SHP77 treated with DMSO at 0.1 percent for 48 hours (cell line): Measurements from ENCODE around the gene CIITA.

Source experiments
- DNase-seq: peaks from one replicate; lab custom pipeline; 2025; lab: John Stamatoyannopoulos, UW

CIITA gene

DNA sequence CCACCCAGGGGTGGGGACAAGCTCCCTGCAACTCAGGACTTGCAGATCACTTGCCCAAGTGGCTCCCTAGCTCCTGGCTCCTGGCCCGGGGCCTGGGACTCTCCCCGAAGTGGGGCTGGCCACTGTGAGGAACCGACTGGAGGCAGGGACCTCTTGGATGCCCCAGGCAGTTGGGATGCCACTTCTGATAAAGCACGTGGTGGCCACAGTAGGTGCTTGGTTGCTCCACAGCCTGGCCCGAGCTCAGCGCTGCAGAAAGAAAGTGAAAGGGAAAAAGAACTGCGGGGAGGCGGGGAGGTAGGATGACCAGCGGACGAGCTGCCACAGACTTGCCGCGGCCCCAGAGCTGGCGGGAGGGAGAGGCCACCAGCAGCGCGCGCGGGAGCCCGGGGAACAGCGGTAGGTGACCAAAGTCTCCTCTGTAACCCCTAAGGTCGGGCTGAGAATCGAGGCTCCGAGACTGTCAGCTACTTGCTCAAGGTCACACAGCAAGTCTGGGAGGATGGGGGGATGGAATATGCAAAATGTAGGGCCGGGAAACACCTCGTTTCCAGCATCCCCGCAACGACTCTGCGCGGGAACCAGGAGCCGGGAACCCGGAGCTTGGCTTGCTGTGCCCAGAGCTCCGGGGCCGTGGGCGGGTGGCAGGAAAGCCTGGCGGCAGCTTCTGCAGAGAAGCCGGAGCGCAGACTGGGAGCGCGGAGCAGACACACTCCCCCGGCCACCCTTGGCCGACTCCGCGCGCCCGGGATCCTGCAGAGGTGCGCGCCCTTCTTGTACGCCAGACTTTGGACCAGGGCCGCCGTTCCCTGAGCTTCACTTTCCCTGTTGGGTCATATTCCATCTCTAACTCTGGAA is 1.9 kb downstream of the CIITA start:
- no peak for DNase-seq

DNA sequence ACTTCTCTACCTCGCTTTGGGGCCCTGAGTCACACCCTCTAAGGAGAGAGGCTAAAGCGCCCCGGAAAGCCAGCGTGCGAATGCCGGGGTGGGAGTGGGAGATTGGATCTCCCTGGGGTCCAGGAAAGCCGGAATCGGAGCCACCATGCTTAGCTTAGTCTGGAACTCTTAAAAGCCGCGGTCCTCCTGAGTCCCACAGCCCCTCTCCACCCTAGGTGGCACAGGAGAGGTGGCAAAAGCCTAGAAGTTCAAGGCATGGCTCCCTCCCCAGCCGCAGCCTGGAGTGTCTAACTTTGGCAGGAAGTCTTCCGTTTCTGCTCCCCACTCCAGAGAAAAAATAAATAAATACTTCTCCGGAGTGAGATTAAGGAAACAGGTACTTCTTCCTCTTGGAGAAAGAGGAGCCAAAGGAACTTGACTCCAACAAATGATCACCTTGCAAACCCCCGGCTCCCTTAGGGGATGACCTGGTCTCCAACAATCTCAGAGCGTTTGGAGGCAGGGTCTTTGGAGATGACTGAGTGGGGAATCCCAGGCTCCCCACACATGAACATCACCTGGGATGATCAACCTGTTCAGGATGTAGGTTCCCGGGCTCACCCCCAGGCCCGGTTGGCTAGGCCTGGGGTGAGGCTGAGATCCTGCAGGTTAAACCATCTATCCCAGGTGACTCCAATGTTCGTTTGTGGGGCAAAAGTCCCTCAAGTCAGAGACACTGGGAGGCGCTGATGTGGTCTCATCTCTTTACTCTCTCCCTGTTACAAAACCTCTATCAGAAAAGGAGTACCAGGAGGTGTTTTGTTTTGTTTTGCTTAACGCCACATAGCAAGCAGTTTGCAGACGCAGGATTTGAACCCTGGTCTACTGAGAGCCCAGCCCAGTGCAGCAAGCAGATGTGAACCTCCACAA is 2.9 kb downstream of the CIITA start:
- no peak for DNase-seq

DNA sequence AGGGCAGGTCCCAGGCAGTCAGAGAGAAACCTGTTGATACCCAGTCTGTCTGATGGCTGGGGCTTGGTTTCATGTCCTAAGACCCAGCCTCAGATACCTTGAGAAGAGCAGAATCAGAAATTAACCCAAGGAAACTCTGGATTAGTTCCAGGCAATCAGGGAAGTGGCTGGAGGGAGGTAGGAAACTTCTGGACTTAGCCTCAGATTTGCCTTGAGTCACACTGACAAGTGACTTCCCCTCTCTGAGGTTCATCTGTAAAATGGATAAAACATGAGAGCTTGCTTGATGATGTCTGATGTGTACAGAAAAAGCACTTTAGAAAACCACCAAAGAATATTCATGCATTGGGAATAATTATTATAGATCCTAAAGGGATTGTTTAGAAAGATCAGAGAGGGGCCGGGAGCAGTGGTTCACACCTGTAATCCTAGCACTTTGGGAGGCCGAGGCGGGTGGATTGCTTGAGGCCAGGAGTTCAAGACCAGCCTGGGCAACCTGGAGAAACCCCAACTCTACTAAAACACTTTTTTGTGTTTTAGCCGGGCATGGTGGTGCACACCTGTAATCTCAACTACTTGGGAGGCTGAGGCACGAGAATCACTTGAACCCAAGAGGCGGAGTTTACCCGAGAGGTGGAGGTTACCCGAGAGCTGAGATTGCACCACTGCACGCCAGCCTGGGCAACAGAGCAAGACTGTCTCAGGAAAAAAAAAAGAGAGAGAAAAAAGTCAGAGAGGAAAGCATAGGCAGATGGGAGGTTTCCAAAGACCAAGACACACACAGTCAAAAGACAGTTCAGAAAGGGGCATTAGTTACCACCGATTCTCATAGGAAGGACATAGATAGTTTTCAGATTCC is 3.8 kb downstream of the CIITA start:
- DNase-seq = no peak

DNA sequence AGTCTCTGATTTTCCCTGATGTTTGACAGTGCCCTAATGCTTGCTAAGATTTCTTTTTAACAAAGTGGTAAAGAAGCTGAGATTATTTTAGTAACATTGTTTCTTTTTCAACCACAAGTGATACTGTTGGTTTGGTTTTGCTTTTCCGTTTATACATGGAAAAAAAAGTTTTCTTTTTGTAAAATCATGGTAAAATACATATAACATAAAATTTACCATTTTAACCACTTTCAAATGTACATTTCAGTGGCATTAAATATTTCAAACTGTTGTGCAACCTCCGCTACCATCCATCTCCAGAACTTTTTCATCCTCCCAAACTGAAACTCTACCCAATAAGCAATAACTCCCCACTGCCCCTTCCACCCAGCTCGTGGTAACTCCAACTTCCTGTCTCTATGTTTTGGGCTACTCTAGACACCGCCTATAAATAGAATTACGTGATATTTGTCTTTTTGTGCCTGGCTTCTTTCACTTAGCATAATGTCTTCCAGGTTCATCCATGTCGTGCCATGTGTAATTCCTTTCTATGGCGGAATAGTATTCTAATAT is 4.6 kb downstream of the CIITA start:
- no peak for DNase-seq

DNA sequence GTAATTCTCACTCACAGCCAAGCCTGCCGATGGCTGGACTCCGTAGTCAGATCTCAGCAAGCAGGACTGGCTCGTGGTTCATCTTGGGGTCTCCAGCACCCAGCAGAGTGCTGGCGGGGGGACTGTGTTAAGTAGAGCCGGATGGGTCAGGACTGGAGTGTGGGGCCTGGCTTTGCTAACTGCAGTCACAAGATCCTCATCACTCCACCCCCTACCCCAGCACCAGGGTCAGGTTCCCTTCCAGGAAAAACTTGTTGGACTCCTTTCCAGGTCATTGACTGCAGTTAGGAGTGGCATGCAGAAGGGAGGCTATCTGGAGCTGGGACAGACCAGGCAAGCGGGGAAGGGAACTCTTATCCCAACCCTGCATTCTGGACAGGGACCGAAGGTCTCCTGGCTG is 6.0 kb downstream of the CIITA start:
- DNase-seq = no peak

DNA sequence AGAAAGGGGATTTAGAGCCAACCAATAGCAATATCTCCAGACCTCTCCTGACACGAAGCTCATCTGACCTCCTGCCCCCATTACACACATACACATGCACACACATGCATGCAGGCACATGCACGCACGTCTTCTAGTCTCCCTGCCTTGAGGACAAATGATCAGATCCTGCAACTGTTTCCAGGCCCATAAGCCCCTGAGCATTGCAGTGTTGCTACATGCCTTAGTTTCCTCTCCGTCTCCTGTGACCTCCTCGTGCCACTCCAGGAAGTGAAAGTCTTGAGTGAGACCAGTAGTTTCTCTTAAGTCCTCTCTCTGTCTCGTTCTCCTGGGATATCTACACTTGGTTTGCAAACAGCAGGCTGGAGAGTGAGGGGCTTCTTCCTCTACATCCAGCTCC is 8.2 kb downstream of the CIITA start:
- no peak for DNase-seq

DNA sequence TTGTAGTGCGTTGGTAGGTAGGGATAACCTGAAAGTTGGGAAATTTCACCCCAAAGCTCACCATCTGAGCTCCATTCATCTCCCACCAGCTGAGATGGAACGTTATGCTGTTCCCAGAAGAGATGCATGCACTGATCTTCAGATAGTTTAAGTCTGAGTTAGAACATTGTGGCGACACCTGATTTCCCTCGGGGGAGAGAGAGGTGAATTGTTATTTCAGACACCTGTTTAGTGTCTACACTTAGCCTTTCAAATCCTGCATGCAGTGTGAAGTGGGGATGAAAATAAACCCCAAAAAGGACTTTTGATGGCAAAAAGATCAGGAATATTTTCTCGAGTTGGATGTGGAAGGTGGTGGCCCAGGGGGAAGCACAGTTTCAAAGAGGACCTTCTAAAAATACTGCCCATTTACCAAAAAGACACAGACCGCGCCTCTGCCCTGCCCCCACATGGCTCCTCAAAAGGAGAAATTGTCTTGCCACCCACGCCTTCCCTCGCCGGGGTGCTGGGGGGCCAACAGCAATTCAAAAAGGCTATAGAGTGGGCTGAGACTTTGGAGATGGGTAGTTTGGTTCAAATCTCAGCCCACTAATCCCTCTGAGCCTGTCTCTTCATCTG is 11.4 kb downstream of the CIITA start:
- DNase-seq = no peak

DNA sequence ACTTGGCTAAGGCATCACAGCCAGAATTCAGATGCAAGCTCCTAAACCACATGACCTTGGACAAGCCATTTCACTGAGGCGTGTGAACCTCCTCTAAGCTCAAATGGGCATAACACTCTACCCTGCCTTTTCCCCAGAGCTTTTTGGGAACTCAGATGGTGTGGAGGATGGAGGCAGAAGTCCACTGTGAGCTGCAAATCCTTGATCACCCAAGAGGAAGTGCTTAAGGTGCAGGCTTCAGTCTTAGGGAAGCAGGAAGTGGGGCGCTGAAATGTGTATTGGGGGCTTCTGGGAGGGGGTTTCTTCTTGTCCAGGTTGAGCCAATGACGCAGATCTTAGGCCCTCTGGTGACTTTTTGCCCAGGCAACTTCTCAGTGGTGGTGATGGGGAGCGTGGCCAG is 12.9 kb downstream of the CIITA start:
- DNase-seq = no peak

DNA sequence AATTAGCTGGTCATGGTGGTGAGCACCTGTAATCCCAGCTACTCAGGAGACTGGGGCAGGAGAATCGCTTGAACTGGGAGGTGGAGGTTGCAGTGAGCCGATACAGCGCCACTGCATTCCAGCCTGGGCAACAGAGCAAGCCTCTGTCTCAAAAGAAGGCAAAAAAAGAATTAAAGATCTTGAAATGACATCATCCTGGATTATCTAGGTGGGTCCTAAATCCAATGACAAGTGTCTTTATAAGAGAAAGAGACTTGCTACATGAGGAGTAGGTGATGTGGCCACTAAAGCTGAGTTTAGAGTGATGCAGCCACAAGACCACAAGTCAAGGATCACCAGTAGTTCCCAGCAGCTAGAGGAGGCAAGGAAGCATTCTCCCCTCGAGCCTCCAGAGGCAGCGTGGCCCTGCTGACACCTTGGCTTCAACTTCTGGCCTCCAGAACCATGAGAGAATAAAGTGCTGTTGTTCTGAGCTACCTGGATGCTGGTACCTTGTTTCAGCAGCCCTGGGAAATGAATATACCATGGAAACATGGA is 15.8 kb downstream of the CIITA start:
- no peak for DNase-seq

DNA sequence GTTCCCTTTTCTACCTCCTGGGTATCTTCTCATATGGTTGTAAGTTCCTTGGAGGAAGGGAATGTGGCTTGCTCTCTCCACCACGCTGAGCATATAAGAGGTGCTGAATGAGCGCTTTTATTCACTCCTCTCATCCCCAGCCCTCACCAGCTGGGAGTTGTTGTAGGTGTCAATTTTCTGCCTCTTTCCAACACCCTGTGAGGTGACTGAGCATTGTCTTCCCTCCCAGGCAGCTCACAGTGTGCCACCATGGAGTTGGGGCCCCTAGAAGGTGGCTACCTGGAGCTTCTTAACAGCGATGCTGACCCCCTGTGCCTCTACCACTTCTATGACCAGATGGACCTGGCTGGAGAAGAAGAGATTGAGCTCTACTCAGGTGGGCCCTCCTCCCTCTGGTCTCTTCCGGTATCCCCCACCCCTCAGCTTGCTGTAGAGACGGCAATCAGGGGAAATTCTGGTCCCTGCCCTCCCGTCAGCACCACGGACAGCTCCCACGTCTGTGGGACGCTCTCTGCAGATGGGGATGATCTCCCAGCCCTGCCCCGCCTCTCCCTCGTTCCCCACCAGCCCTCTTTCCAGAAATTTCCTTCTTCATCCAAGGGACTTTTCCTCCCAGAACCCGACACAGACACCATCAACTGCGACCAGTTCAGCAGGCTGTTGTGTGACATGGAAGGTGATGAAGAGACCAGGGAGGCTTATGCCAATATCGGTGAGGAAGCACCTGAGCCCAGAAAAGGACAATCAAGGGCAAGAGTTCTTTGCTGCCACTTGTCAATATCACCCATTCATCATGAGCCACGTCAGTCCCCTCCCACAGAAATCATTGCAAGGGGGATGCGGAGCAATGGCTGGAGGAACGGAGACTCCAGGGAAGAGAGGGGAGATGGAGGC is 18.3 kb downstream of the CIITA start:
- DNase-seq = no peak

DNA sequence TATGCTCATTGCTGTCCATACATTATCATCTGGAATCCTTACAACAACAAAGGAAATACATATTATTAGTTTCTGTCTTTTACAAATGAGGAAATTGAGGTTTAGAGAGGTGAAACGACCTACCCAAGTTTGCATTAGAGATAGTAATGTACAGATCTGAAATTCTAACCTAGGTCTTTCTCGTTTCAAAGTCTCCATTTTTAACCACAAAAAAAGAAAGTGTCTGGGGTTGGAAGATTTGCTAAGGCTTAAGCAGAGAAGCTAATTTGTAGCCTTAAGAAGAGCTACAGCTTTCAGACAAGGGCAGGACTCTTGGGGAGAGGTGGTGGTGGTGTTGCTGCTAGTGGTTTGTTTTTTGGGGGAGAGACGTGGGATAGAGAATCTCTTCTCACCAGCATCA is 19.2 kb downstream of the CIITA start:
- DNase-seq = no peak

DNA sequence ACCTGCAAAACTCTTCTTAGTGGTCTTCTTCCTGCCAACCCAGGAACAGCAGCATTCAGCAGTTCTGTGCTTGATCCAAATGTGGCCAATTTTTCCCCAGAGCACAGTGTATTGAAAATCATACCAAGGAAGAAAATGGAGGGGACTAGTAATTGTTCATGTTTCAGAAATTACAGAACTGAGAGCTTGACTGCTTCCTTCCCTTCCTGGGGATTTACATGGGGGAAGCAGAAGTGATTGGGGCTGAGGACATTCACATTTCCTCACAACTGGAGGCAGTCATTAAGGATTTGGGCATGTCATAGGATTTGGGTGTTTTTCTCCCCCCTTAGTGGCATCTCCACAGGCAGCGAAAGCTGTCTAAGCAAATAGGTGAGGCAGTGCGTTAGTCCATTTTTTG is 19.7 kb downstream of the CIITA start:
- no peak for DNase-seq

DNA sequence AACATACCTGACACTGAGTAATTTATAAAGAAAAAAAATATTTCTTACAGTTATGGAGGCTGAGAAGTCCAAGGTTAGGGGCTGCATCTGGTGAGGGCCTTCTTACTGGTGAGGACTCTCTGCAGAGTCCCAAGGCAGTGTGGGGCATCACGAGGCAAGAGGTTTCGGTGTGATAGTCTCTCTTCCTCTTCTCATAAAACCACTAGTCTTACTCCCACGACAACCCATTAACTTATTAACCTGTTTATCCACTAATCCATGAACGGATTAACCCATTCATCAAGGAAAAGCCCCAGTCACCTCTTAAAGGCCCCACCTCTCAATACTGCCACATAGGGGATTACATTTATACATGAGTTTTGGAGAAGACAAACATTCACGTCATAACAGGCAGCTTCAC is 20.1 kb downstream of the CIITA start:
- no peak for DNase-seq

DNA sequence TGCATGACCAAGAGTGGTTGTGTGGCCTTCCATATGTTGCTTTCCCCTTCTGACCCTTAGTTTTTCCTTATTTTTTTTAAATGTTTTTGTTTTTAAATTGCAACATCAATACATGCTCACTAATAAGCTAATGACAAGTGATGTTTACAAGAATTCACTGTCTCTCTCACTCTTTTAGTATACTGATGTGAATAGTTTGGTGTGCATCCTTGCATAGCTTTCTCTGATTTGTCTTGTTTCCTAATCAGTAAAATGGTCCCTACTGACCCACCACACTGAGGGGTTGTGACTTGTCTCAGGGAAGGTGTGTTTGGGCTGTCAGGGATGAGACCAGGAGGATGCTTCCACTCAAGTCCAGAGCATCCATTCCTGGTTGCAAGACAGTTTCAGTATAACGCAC is 26.0 kb downstream of the CIITA start:
- no peak for DNase-seq

DNA sequence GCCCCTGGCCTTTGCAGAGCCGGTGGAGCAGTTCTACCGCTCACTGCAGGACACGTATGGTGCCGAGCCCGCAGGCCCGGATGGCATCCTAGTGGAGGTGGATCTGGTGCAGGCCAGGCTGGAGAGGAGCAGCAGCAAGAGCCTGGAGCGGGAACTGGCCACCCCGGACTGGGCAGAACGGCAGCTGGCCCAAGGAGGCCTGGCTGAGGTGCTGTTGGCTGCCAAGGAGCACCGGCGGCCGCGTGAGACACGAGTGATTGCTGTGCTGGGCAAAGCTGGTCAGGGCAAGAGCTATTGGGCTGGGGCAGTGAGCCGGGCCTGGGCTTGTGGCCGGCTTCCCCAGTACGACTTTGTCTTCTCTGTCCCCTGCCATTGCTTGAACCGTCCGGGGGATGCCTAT is 29.5 kb downstream of the CIITA start:
- DNase-seq = no peak

DNA sequence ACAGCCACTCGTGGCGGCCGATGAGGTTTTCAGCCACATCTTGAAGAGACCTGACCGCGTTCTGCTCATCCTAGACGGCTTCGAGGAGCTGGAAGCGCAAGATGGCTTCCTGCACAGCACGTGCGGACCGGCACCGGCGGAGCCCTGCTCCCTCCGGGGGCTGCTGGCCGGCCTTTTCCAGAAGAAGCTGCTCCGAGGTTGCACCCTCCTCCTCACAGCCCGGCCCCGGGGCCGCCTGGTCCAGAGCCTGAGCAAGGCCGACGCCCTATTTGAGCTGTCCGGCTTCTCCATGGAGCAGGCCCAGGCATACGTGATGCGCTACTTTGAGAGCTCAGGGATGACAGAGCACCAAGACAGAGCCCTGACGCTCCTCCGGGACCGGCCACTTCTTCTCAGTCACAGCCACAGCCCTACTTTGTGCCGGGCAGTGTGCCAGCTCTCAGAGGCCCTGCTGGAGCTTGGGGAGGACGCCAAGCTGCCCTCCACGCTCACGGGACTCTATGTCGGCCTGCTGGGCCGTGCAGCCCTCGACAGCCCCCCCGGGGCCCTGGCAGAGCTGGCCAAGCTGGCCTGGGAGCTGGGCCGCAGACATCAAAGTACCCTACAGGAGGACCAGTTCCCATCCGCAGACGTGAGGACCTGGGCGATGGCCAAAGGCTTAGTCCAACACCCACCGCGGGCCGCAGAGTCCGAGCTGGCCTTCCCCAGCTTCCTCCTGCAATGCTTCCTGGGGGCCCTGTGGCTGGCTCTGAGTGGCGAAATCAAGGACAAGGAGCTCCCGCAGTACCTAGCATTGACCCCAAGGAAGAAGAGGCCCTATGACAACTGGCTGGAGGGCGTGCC is 30.1 kb downstream of the CIITA start:
- no peak for DNase-seq

DNA sequence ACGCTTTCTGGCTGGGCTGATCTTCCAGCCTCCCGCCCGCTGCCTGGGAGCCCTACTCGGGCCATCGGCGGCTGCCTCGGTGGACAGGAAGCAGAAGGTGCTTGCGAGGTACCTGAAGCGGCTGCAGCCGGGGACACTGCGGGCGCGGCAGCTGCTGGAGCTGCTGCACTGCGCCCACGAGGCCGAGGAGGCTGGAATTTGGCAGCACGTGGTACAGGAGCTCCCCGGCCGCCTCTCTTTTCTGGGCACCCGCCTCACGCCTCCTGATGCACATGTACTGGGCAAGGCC is 30.7 kb downstream of the CIITA start:
- peak; percentile 35 for DNase-seq

DNA sequence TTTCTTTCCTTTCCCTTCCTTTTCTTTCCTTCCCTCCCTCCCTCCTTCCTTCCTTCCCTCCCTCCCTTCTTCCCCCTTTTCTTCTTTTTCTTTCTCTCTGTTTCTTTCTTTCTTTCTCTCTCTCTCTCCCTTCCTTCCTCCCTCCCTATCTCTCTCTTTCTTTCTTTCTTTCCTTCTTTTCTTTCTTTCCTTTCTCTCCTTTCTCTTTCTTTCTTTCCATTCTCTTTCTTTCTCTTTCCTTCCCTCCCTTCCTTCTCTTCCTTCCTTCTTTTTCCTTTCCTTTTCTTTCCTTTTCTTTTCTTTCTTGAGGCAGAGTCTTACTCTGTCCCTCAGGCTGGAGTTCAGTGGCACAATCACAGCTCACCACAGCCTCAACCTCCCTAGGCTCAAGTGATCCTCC is 34.3 kb downstream of the CIITA start:
- DNase-seq = no peak

DNA sequence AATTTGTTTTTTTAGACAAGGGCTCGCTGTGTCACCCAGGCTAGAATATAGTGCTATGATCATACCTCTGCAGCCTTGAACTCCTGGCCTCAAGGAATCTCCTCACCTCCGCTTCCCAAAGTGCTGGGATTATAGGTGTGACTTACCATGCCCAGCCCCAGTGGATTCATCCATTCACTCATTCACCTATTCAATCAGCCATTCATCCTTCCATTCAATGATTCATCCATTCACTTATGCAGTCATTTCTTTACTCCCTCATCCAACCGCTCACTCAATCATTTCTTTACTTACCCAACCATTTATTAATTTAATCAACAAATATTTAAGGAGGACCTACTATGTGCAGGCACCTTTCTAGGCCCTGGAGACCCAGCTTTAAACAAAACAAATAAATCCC is 39.5 kb downstream of the CIITA start:
- DNase-seq = no peak
